ENCODE measurements around the gene ARHGAP10. TPM values are rescaled to one million over a fixed set of nuclear protein-coding genes. Genes with fewer than 3 reads are reported as not detected.

ARHGAP10 gene
- total RNA-seq (2014; rRNA removed; shearing (Covaris generic)), result 9.5 and 10.3 TPM in 2 replicates

- DNase-seq (ENCODE audit: low spot score), result peak; percentile 71
Measured at GRCh38 chr4:147731580-147732517, at the start of gene ARHGAP10. ARHGAP10 (plus strand) TSS chr4:147732088; CDS start chr4:147732302, 214 bp downstream.

- DNase-seq (ENCODE audit: low spot score), result no peak
Measured at GRCh38 chr4:147682755-147683154, 49.1 kb upstream of the ARHGAP10 start.

GRCh38 chr4:147683188-147683591, 48.7 kb upstream of the ARHGAP10 start:
- no peak for DNase-seq (ENCODE audit: low spot score)

GRCh38 chr4:147683717-147684700, 47.9 kb upstream of the ARHGAP10 start, which contains the start of gene PRMT9:
PRMT9 (minus strand) TSS chr4:147684163; CDS start chr4:147683987, 176 bp downstream.
- DNase-seq (ENCODE audit: low spot score), result peak; percentile 87

GRCh38 chr4:147689067-147689466, 42.8 kb upstream of the ARHGAP10 start:
- DNase-seq (ENCODE audit: low spot score), result no peak

GRCh38 chr4:147691820-147692219, 40.1 kb upstream of the ARHGAP10 start:
- DNase-seq (ENCODE audit: low spot score), result no peak

- DNase-seq (ENCODE audit: low spot score), result no peak
Measured at GRCh38 chr4:147693218-147693617, 38.7 kb upstream of the ARHGAP10 start.

- DNase-seq (ENCODE audit: low spot score), result no peak
Measured at GRCh38 chr4:147696866-147697265, 35.0 kb upstream of the ARHGAP10 start.

GRCh38 chr4:147704846-147705245, 27.0 kb upstream of the ARHGAP10 start:
- DNase-seq (ENCODE audit: low spot score), result no peak

- peak; percentile 21 for DNase-seq (ENCODE audit: low spot score)
Measured at GRCh38 chr4:147707892-147708672, 23.8 kb upstream of the ARHGAP10 start.

GRCh38 chr4:147709999-147710398, 21.9 kb upstream of the ARHGAP10 start:
- DNase-seq (ENCODE audit: low spot score), result peak; percentile 38

GRCh38 chr4:147714575-147715401, 17.1 kb upstream of the ARHGAP10 start:
- DNase-seq (ENCODE audit: low spot score), result peak; percentile 18

- no peak for DNase-seq (ENCODE audit: low spot score)
Measured at GRCh38 chr4:147717878-147718277, 14.0 kb upstream of the ARHGAP10 start.

- DNase-seq (ENCODE audit: low spot score), result no peak
Measured at GRCh38 chr4:147723326-147723725, 8.6 kb upstream of the ARHGAP10 start.

- no peak for DNase-seq (ENCODE audit: low spot score)
Measured at GRCh38 chr4:147724468-147725201, 7.3 kb upstream of the ARHGAP10 start.

GRCh38 chr4:147725673-147726072, 6.2 kb upstream of the ARHGAP10 start:
- DNase-seq (ENCODE audit: low spot score), result no peak

- no peak for DNase-seq (ENCODE audit: low spot score)
Measured at GRCh38 chr4:147727476-147728028, 4.3 kb upstream of the ARHGAP10 start.

GRCh38 chr4:147730333-147730732, 1.6 kb upstream of the ARHGAP10 start:
- DNase-seq (ENCODE audit: low spot score), result no peak

- no peak for DNase-seq (ENCODE audit: low spot score)
Measured at GRCh38 chr4:147732518-147733235, 789 bp downstream of the ARHGAP10 start.
